Head of caudate nucleus (tissue), 42 donors: ENCODE results near the gene MARCHF5.
"Not testable (repeated sequence)": the region's sequence is repeated elsewhere in the genome, so short reads cannot be mapped to it uniquely, and the experiment has no call there.

Experiments used
- DNase-seq, 42 donors: peaks; one replicate each; pipeline versions ENCODE4 v3.0.0 to v3.0.0-alpha.2; 2020 to 2021; ENCODE audit warnings: mixed read lengths in 7 of 42
- intact Hi-C: fragments of 100-400 bp; cut with DNase I; formaldehyde crosslinking; loops from one replicate; pipeline ENCODE4 v1.15.0; 2022

Gene MARCHF5

DNA sequence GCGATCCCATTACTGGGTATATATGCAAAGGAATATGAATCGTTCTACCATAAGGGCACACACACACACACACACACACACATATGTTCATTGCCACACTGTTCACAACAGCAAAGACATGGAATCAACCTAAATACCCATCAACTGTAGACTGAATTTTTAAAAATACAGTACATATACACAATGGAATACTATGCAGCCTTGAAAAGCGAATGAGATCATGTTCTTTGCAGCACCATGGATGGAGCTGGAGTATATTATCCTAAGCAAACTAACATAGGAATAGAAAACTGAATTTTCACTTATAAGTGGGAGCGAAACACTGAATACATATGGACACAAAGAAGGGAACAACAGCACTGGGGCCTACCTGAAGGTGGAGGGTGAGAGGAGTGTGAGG is 72.5 kb downstream of the MARCHF5 start:
- DNase-seq: no peak
- intact Hi-C loops: no loop called here

DNA sequence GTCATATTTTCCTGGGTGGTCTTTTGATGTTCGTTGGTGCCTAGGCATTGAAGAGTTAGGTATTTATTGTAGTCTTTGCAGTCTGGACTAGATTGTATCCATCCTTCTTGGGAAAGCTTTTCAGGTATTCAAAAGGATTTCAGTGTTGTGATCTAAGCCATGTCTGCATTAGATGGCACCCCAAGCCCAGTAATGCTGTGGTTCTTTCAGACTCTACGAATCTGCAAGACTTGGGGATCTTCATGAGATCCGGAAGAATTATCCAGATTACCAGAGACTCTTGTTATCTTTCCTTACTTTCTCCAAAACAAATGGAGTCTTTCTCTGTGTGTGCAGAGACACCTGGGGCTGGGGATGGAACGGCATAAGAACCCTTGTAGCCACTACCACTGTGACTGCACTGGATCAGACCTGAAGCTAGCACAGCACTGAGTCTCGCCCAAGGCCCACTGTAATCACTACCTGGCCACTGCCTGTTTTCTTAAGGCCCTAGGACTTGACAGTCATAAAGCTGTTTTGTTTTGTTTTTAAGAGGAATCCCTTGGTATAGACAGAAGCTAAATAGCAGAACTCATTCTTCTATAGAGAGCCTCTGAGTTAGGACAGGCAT is 75.5 kb downstream of the MARCHF5 start:
- DNase-seq: no peak
- intact Hi-C loops: no loop called here

DNA sequence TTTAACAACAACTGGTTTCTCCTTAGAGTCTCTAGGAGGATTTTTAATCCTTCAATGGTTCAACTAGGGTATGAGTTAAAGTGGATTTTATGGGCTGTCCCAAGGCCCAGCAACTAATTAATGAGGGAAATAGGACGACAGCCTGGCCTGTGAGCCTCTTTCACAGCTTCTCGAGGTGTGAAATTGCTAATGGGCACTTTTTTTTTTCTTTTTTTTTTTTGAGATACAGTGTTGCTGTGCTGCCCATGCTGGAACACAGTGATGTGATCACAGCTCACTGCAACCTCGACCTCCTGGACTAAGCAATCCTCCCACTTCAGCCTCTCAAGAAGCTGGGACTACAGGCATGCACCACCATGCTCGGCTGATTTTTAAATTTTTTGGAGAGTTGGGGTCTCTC is 87.0 kb downstream of the MARCHF5 start:
- no peak for DNase-seq
- intact Hi-C loops: no loop called here

DNA sequence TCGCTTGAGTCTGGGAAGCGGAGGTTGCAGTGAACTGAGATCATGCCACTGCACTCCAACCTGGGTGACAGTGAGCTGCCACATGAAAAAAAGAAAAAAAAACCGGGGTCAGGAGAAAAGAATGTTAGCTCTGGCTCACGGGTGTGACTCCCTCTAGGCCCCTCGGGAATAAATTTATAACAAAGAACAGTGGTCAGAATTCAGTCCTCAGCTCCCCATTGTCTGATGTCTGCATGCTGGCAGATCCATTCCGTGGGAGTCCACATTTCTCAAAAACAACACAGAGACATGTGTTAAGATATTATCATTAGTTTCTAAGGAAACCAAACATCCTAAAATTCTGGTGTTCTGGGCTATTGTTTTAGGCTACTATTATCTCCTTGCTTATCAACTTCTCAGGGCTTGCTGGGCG is 90.6 kb downstream of the MARCHF5 start:
- intact Hi-C loops: no loop called here

DNA sequence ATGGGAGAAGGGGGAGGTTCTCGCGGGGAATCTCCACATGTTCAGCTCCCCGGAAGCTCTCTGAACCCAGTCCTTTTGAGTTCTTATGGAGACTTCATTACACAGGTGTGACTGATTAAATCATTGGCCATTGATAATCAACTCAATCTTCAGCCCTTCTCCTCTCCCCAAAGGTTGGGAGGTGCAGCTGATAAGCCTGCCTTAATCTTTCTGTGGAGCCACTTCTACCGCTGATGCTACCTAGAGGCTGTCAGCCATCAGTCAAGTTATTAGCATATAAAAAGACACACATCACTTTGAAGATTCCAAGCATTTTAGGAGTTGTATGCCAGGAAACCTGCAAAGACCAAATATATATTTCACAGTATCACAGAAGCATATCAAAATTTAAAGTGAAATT is 91.7 kb downstream of the MARCHF5 start:
- DNase-seq: peak in 1 of 42 donors; percentile 7
- intact Hi-C loops: no loop called here

More for the DNA sequence above, 90.6 kb downstream of the MARCHF5 start:
- DNase-seq: peak in 1 of 42 donors; percentile 3

DNA sequence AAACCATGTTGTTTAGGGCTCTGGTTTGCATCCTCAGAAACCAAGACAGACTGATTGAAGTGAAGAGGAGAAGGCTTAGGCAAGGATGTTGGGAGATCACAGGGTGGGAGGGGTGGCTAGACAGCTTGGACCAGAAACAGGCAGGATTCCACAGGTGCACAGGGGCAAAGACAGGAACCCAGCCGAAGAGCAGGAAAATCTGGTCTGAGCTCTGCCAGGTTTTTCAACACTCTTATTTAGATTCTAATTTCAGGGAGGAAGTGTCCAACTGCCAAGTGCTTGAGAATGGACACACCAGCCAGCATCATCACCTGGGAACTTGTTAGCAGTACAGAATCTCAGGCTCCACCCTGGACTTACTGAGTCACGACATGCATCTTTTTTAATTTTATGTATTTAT is 93.8 kb downstream of the MARCHF5 start:
- peak in 1 of 42 donors; percentile 1 for DNase-seq
- intact Hi-C loops: no loop called here

DNA sequence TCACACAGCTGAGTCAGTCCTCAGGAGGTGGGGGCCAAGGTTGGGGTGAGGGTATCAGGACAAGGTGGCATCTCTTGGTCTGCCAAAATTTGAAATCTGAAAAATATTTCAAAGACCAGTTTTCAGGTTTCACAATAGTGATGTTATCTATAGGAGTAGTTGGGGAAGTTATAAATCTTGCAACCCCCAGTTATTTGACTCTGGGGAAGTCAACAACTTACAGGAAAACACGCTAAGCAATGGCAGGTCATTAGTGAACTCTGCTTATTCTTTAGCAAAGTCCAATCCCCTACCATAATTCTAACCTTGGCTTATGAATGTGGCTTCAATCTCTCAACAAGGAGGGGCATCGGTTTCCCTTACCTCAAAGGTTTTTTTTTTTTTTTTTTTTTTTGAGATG is 94.9 kb downstream of the MARCHF5 start:
- DNase-seq: no peak
- intact Hi-C loops: no loop called here

DNA sequence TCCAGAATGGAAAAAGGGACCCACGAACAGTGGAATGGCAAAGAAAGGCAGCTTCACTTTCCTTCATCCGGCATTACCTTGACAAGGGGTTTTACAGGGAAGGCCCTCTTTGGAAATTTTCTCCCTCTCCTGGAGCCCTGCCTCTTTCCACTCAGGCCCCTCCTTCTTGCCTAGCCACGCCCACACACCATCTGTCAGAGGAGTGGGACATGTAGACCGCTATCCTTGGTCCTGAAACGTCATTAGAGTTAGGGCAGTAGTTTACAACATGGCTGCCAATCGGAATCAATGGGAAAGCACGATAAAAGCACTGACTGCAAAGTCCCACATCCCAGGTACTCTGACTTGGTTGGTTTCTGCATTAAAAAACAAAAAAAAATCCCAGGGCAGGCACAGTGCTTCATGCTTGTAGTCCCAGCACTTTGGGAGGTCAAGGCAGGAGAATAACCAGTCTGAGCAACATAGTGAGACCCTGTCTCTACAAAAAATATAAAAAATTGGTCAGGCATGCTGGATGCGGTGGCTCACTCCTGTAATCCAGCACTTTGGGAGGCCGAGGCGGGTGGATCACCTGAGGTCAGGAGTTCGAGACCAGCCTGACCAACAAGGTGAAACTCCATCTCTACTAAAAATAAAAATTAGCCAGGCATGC is 96.4 kb downstream of the MARCHF5 start:
- DNase-seq: no peak
- intact Hi-C loops: no loop called here

DNA sequence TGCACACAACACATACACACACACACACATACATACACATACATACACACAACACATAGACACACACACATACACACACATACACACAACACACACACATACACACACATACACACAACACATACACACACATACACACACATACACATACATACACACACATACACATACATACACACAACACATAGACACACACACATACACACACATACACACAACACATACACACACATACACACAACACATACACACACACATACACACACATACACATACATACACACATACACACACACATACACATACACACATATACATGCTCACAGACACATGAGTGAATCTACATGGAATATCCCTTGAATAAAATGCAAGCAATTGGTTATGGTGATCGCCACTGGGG is 102.2 kb downstream of the MARCHF5 start:
- intact Hi-C loops, DNase-seq: not testable (repeated sequence)

DNA sequence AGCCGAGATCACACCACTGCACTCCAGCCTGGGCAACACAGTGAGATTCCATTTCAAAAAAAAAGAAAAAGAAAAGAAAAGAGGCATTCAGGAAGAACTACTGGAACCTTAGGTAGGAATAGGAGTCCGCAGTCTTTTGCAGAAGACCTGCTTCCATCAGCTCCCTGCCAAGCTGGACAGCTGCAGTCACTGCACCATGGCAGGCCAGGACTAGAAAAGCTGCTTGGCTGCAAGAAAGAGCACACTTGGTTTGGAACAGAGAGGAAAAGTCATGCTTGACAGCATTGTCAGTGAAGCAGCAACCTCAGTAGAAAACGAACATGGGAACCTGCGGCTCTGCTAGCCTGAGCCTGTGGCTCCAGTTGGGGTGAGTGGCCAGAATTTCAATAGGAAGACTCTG is 104.3 kb downstream of the MARCHF5 start:
- intact Hi-C loops: no loop called here
- DNase-seq: no peak

DNA sequence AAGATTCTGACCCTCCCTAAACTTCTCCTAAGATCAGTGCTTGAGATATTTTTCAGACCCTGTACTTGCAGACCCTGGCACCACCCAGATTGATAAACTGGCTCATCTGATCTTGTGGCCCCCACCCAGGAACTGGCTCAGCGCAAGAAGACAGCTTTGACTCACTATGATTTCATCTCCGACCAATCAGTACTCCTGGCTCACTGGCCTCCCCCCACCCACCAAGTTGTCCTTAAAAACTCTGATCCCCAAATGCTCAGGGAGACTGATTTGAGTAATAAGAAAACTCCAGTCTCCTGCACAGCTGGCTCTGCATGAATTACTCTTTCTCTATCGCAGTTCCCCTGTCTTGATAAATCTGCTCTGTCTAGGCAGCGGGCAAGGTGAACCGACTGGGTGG is 111.3 kb downstream of the MARCHF5 start:
- DNase-seq, intact Hi-C loops: not testable (repeated sequence)
